Thyroid gland (tissue), 4 donors: ENCODE results near the gene PEA15.

Experiments
- CTCF ChIP-seq, 6 experiments: fragments of 200-600 bp in 3 of 6; fragments of 450-650 bp in 3 of 6; sonication (generic) in 3 of 6; IDR thresholded peaks; one replicate each; pipeline ENCODE4 v1.5.1; 2016 to 2019; ENCODE audit warnings: antibody characterized with exemption in 6 of 6, mild to moderate bottlenecking in 2 of 6, inconsistent platforms in 1 of 6, moderate library complexity in 1 of 6
- POLR2A ChIP-seq, 2 donors: fragments of 450-650 bp; IDR thresholded peaks; one replicate each; pipeline ENCODE4 v1.6.1; 2017; ENCODE audit warnings: antibody characterized with exemption in 2 of 2, mild to moderate bottlenecking in 2 of 2, moderate library complexity in 1 of 2

GRCh38 chr1:160168016-160168415 lies 37.2 kb upstream of the PEA15 start:
- TF ChIP-seq POLR2A (IDR thresholded peaks at IDR 0.05) = no peak
- no peak for TF ChIP-seq CTCF (IDR thresholded peaks at IDR 0.05)
